Panc1 (cell line): Measurements from ENCODE around the gene TBC1D16.

Experiments
- CTCF ChIP-seq: fragments of 450-650 bp; IDR thresholded peaks from 2 replicates; pipeline ENCODE4 v1.5.1; 2017; ENCODE audit warnings: mild to moderate bottlenecking
- POLR2AphosphoS5 ChIP-seq: IDR thresholded peaks from 2 replicates; pipeline ENCODE4 v1.6.1; 2012; ENCODE audit warnings: mild to moderate bottlenecking, low read depth, low read length, moderate library complexity
- REST ChIP-seq, 2 experiments: IDR thresholded peaks; 2 replicates each; pipeline ENCODE4 v1.6.1; 2011 to 2012; ENCODE audit warnings: low read depth in 2 of 2, control low read depth in 1 of 2, low read length in 1 of 2, mild to moderate bottlenecking in 1 of 2, moderate library complexity in 1 of 2; ENCODE audit not compliant: insufficient read depth in 1 of 2
- SIN3A ChIP-seq: IDR thresholded peaks from 2 replicates; pipeline ENCODE4 v1.6.1; 2012; ENCODE audit warnings: low read depth, mild to moderate bottlenecking, low read length, moderate library complexity, borderline replicate concordance; ENCODE audit not compliant: insufficient read depth
- TCF7L2 ChIP-seq: IDR thresholded peaks from 2 replicates; pipeline ENCODE4 v1.6.1; 2011; ENCODE audit warnings: mild to moderate bottlenecking, low read depth, low read length, inconsistent platforms

- no peak for TF ChIP-seq CTCF
- TF ChIP-seq TCF7L2, result peak; percentile 66; the same call in 1 of the 2 replicates
- no peak for TF ChIP-seq REST (IDR thresholded peaks at IDR 0.05; ENCODE audit: insufficient read depth in 1 of 2, low read depth in 2 of 2, low read length in 1 of 2)
- TF ChIP-seq POLR2AphosphoS5, result no peak
- TF ChIP-seq SIN3A, result no peak
These were observed 26.8 kb downstream of the TBC1D16 start for GRCh38 chr17:80008848-80009247.
